PC-9 (cell line): ENCODE data around the gene CCDC150. TPM values are rescaled to one million over a fixed set of nuclear protein-coding genes. Genes with fewer than 3 reads are reported as not detected.

ENCODE experiments used
- BruUV-seq: library from RNA; stranded (reverse); fragments of 400-500 nt; replicated peaks from 2 replicates; lab custom pipeline; 2021; lab: Mats Ljungman, UMichigan
- CTCF ChIA-PET: fragments of 300-600 bp; sonication (Branson Sonifier 250); formaldehyde crosslinking; loops from one replicate; lab custom pipeline; 2022; ENCODE audit warnings: antibody characterized with exemption; lab: Charles Lee
- POLR2A ChIA-PET: fragments of 300-600 bp; sonication (Branson Sonifier 250); formaldehyde crosslinking; loops from one replicate; lab custom pipeline; 2022; ENCODE audit warnings: antibody characterized with exemption; ENCODE audit not compliant: unreplicated experiment; lab: Charles Lee
- DNase-seq, 2 experiments: peaks; one replicate each; pipeline versions ENCODE4 v3.0.0 to v3.0.0-alpha.2; 2015 to 2022; ENCODE audit warnings: mixed read lengths in 1 of 2
- H2AFZ ChIP-seq: fragments of 200-600 bp; sonication (generic); 2 replicates; pipeline ENCODE4 v1.8.1; 2017; ENCODE audit warnings: antibody characterized with exemption
- H3F3A ChIP-seq: fragments of 200-600 bp; sonication (generic); 2 replicates; pipeline ENCODE4 v1.8.1; 2017; ENCODE audit warnings: antibody characterized with exemption, mild to moderate bottlenecking, low read depth; ENCODE audit not compliant: insufficient read depth
- H3K27ac ChIP-seq: fragments of 200-600 bp; sonication (generic); 2 replicates; pipeline ENCODE4 v1.6.1; 2016; ENCODE audit warnings: mixed run types
- H3K27me3 ChIP-seq: fragments of 200-600 bp; sonication (generic); 2 replicates; pipeline ENCODE4 v1.6.1; 2016; ENCODE audit warnings: low read depth, mixed run types; ENCODE audit not compliant: insufficient read depth
- H3K36me3 ChIP-seq: fragments of 200-600 bp; sonication (generic); 2 replicates; pipeline ENCODE4 v1.6.1; 2016; ENCODE audit warnings: low read depth, mixed run types
- H3K4me1 ChIP-seq: fragments of 200-600 bp; sonication (generic); replicated peaks from 2 replicates; pipeline ENCODE4 v1.6.1; 2016; ENCODE audit warnings: mixed run types; ENCODE audit not compliant: insufficient read depth
- H3K4me2 ChIP-seq: fragments of 200-600 bp; sonication (generic); 2 replicates; pipeline ENCODE4 v1.6.1; 2017; ENCODE audit warnings: mixed run types
- H3K4me3 ChIP-seq: fragments of 200-600 bp; sonication (generic); 2 replicates; pipeline ENCODE4 v1.6.1; 2016; ENCODE audit warnings: mixed run types
- H3K79me2 ChIP-seq: fragments of 200-600 bp; sonication (generic); 2 replicates; pipeline ENCODE4 v1.6.1; 2017; ENCODE audit warnings: low read depth, mixed run types
- H3K9me2 ChIP-seq: fragments of 200-600 bp; sonication (generic); 2 replicates; pipeline ENCODE4 v1.8.1; 2017; ENCODE audit warnings: mild to moderate bottlenecking; ENCODE audit not compliant: insufficient read depth
- H3K9me3 ChIP-seq: fragments of 200-600 bp; sonication (generic); 2 replicates; pipeline ENCODE4 v1.8.1; 2016; ENCODE audit warnings: low read depth; ENCODE audit not compliant: insufficient read depth
- H4K20me1 ChIP-seq: fragments of 200-600 bp; sonication (generic); 2 replicates; pipeline ENCODE4 v1.8.1; 2017; ENCODE audit not compliant: insufficient read depth
- EZH2 ChIP-seq: fragments of 200-600 bp; sonication (generic); IDR thresholded peaks from 2 replicates; pipeline ENCODE4 v1.8.0; 2017; ENCODE audit warnings: antibody characterized with exemption, low read depth
- intact Hi-C: fragments of 100-400 bp; cut with micrococcal nuclease; formaldehyde crosslinking; loops from one replicate; pipeline ENCODE4 v1.10.0; 2022; ENCODE audit not compliant: unreplicated experiment
- total RNA-seq: library from RNA; stranded (reverse); gene quantifications from 2 replicates; pipeline ENCODE4 v1.2.3, GENCODE V29; 2021
- TF ChIP-seq, protein P1 (sequence below): fragments of 200-600 bp; sonication (generic); conservative IDR thresholded peaks from 2 replicates; pipeline ENCODE4 v1.6.1; 2017; ENCODE audit warnings: mixed run types, antibody characterized with exemption, mild to moderate bottlenecking, moderate library complexity

Gene CCDC150
- total RNA-seq, 1 experiment from 2014 or later = 9.8 TPM

- BruUV-seq = no TSS peak
- no peaks in the 10 kb centered on the region for H3K9me2 ChIP-seq
- H3K36me3 ChIP-seq = 0 out of 2 replicates have a peak, but pooled peaks cover under 1% of the 10 kb centered on the region
- no peak overlapping the region for H3K4me2 ChIP-seq
- no peaks in the 10 kb centered on the region for H3K79me2 ChIP-seq
- CTCF ChIA-PET = no interaction called here
- H4K20me1 ChIP-seq = no peaks in the 10 kb centered on the region
- no peak overlapping the region for H2AFZ ChIP-seq
- TF ChIP-seq, protein P1, sequence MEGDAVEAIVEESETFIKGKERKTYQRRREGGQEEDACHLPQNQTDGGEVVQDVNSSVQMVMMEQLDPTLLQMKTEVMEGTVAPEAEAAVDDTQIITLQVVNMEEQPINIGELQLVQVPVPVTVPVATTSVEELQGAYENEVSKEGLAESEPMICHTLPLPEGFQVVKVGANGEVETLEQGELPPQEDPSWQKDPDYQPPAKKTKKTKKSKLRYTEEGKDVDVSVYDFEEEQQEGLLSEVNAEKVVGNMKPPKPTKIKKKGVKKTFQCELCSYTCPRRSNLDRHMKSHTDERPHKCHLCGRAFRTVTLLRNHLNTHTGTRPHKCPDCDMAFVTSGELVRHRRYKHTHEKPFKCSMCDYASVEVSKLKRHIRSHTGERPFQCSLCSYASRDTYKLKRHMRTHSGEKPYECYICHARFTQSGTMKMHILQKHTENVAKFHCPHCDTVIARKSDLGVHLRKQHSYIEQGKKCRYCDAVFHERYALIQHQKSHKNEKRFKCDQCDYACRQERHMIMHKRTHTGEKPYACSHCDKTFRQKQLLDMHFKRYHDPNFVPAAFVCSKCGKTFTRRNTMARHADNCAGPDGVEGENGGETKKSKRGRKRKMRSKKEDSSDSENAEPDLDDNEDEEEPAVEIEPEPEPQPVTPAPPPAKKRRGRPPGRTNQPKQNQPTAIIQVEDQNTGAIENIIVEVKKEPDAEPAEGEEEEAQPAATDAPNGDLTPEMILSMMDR = no peak
- no peak for TF ChIP-seq EZH2
- H3K4me3 ChIP-seq = no peak overlapping the region
- POLR2A ChIA-PET = no interaction called here
- no peaks in the 10 kb centered on the region for H3F3A ChIP-seq
- intact Hi-C loops = no loop called here
- H3K27me3 ChIP-seq = no peaks in the 10 kb centered on the region
- H3K27ac ChIP-seq = no peak overlapping the region
- H3K9me3 ChIP-seq = no peaks in the 10 kb centered on the region
- no peaks in the 10 kb centered on the region for H3K4me1 ChIP-seq
- DNase-seq = no peak
Measured at GRCh38 chr2:196657333-196657732, 17.8 kb downstream of the CCDC150 start.

- Histone ChIP-seq H3K79me2 (no peaks in the 10 kb centered on the region), H3K27ac (no peak overlapping the region), H3K4me2 (no peak overlapping the region), H4K20me1 (no peaks in the 10 kb centered on the region), H3K9me3 (no peaks in the 10 kb centered on the region), H3K27me3 (no peaks in the 10 kb centered on the region), H3F3A (no peaks in the 10 kb centered on the region), H3K36me3 (no peaks in the 10 kb centered on the region), H2AFZ (no peak overlapping the region), H3K9me2 (no peaks in the 10 kb centered on the region), H3K4me1 (no peaks in the 10 kb centered on the region), H3K4me3 (no peak overlapping the region)
- TF ChIP-seq, protein P1 = no peak
- TF ChIP-seq EZH2 = no peak
- intact Hi-C loops = no loop called here
- ChIA-PET CTCF (no interaction called here), POLR2A (no interaction called here)
- no peak for DNase-seq
- no TSS peak for BruUV-seq
Measured at GRCh38 chr2:196659844-196660243, 20.3 kb downstream of the CCDC150 start.

- Histone ChIP-seq H3K79me2 (no peaks in the 10 kb centered on the region), H3K9me3 (no peaks in the 10 kb centered on the region), H3K4me2 (no peak overlapping the region), H4K20me1 (no peaks in the 10 kb centered on the region), H3K4me1 (no peaks in the 10 kb centered on the region), H2AFZ (no peak overlapping the region), H3K9me2 (no peaks in the 10 kb centered on the region), H3K27ac (no peak overlapping the region), H3K27me3 (no peaks in the 10 kb centered on the region), H3F3A (no peaks in the 10 kb centered on the region), H3K36me3 (no peaks in the 10 kb centered on the region), H3K4me3 (no peak overlapping the region)
- intact Hi-C loops = no loop called here
- POLR2A ChIA-PET = no interaction called here
- BruUV-seq = no TSS peak
- DNase-seq = no peak
- no peak for TF ChIP-seq EZH2
- TF ChIP-seq, protein P1 = no peak
- CTCF ChIA-PET = interaction anchor here (0.6 kb wide), 1 partner anchor 723 kb away, joined by 3 read pairs; no protein-coding TSS in a partner anchor
Measured at GRCh38 chr2:196660244-196660643, 20.7 kb downstream of the CCDC150 start.
